OCI-LY3 (cell line): ENCODE results near the gene DPAGT1.

Experiments
- EZH2phosphoT487 ChIP-seq: fragments of 200-600 bp; shearing (Covaris generic); IDR thresholded peaks from 2 replicates; pipeline ENCODE4 v1.6.1; 2018; ENCODE audit warnings: antibody characterized with exemption, mixed run types, low read depth
- TF ChIP-seq, protein P1 (sequence below): fragments of 200-600, 300-600 bp; sonication (generic); IDR thresholded peaks from 2 replicates; pipeline ENCODE4 v1.5.1; 2014; ENCODE audit warnings: antibody characterized with exemption, low read length, low read depth

DNA sequence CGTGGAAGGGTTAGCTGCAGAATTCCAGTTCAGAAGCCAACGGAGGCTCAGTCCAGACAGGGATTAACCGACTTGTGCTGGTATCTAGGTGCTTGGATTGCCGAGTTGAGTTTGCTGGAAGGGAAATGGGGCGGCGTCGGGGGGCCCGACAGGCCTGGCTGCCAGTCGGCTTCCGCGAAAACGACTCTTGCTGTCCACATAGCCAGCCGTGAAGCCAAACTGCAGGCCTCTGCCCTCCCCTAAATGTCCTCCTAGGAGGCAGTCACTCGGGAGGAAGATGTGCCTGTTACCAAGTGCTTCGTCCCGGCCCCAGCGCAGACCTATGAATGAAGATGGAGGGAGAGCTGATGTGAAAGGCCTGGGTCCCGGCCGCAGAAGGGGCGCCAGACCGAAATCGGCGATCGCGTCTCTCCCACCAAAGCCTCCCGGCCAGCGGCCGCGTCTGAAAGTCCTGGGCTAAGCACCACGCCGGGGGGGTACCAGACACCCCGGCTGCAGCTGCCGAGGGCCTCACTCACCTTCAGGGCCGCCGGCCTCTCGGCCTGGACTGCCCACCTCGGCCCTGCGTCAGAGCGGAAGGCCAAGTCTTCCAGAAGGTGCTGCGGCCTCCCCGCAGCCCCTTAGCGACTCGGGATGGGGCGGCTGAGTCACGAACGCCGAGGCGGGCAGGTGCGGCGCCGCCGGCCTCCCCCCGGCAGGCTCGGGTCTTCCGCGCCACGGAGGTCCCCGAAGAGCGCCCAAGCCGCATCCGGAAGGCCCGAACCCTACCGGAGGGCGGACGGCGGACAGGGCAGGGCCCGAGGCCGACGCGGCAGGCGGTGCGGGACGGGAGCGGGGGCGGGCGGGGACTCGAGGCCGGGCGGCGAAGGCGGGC lies 7.5 kb downstream of the DPAGT1 start:
- TF ChIP-seq, protein P1, sequence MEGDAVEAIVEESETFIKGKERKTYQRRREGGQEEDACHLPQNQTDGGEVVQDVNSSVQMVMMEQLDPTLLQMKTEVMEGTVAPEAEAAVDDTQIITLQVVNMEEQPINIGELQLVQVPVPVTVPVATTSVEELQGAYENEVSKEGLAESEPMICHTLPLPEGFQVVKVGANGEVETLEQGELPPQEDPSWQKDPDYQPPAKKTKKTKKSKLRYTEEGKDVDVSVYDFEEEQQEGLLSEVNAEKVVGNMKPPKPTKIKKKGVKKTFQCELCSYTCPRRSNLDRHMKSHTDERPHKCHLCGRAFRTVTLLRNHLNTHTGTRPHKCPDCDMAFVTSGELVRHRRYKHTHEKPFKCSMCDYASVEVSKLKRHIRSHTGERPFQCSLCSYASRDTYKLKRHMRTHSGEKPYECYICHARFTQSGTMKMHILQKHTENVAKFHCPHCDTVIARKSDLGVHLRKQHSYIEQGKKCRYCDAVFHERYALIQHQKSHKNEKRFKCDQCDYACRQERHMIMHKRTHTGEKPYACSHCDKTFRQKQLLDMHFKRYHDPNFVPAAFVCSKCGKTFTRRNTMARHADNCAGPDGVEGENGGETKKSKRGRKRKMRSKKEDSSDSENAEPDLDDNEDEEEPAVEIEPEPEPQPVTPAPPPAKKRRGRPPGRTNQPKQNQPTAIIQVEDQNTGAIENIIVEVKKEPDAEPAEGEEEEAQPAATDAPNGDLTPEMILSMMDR = no peak
- TF ChIP-seq EZH2phosphoT487 = no peak
